Common myeloid progenitor, CD34-positive (primary cell): ENCODE measurements around the gene ARHGAP22.

ENCODE experiments used
- CTCF ChIA-PET: fragments of 350-600 bp; sonication (Branson Sonifier 250); formaldehyde crosslinking; loops from one replicate; lab custom pipeline; 2021; ENCODE audit warnings: antibody characterized with exemption; lab: Charles Lee
- POLR2A ChIA-PET: fragments of 350-600 bp; sonication (Branson Sonifier 250); formaldehyde crosslinking; loops from one replicate; lab custom pipeline; 2021; ENCODE audit warnings: antibody characterized with exemption; lab: Charles Lee
- DNase-seq, 3 donors: peaks; one replicate each; pipeline versions ENCODE4 v3.0.0 to v3.0.0-alpha.2; 2013
- H3K27ac ChIP-seq, 2 experiments: 1 replicate in 1 of 2; 2 replicates in 1 of 2; pipeline ENCODE4 v1.7.0; 2013; ENCODE audit warnings: inconsistent platforms in 2 of 2, low read length in 2 of 2, mild to moderate bottlenecking in 2 of 2, low read depth in 1 of 2, moderate library complexity in 1 of 2; ENCODE audit not compliant: severe bottlenecking in 2 of 2, insufficient read depth in 1 of 2, poor library complexity in 1 of 2
- H3K27me3 ChIP-seq, 5 experiments: replicated peaks in 2 of 5; 1 replicate in 3 of 5; 2 replicates in 2 of 5; pipeline versions ENCODE4 v1.6.1 to v1.7.0; 2013; ENCODE audit warnings: low read length in 4 of 5, mild to moderate bottlenecking in 2 of 5, moderate library complexity in 2 of 5, inconsistent platforms in 1 of 5; ENCODE audit not compliant: insufficient read depth in 5 of 5, control insufficient read depth in 4 of 5
- H3K36me3 ChIP-seq, 4 experiments: 1 replicate in 2 of 4; 2 replicates in 2 of 4; pipeline versions ENCODE4 v1.6.1 to v1.7.0; 2013; ENCODE audit warnings: low read length in 3 of 4, control low read depth in 1 of 4, mild to moderate bottlenecking in 1 of 4; ENCODE audit not compliant: control insufficient read depth in 4 of 4, insufficient read depth in 4 of 4
- H3K4me1 ChIP-seq, 4 experiments: 1 replicate in 3 of 4; 2 replicates in 1 of 4; pipeline versions ENCODE4 v1.6.1 to v1.7.1; 2013; ENCODE audit warnings: low read length in 3 of 4, mild to moderate bottlenecking in 3 of 4, control low read depth in 1 of 4, inconsistent platforms in 1 of 4, moderate library complexity in 1 of 4; ENCODE audit not compliant: control insufficient read depth in 4 of 4, insufficient read depth in 4 of 4; ENCODE audit errors: control extremely low read depth in 1 of 4
- H3K4me3 ChIP-seq, 7 experiments: 1 replicate in 4 of 7; 2 replicates in 3 of 7; pipeline versions ENCODE4 v1.5.1 to v1.7.0; 2013; ENCODE audit warnings: mild to moderate bottlenecking in 7 of 7, low read length in 6 of 7, moderate library complexity in 6 of 7, inconsistent platforms in 2 of 7, low read depth in 2 of 7, control low read depth in 1 of 7; ENCODE audit not compliant: insufficient read depth in 4 of 7, control insufficient read depth in 1 of 7; ENCODE audit errors: extremely low read depth in 1 of 7
- H3K9me3 ChIP-seq, 5 experiments: 1 replicate in 4 of 5; 2 replicates in 1 of 5; pipeline versions ENCODE4 v1.6.1 to v1.7.1; 2013; ENCODE audit warnings: low read length in 4 of 5, mild to moderate bottlenecking in 2 of 5, inconsistent platforms in 1 of 5, low read depth in 1 of 5, moderate library complexity in 1 of 5; ENCODE audit not compliant: control insufficient read depth in 4 of 5, insufficient read depth in 2 of 5; ENCODE audit errors: control extremely low read depth in 1 of 5
- WGBS: methylation state at CpG from one replicate; pipeline ENCODE4 v1.1.5; 2013; ENCODE audit not compliant: insufficient coverage; 5-methylcytosine and 5-hydroxymethylcytosine counted together

Gene ARHGAP22

GRCh38 chr10:48590945-48591344 is 13.9 kb downstream of the ARHGAP22 start:
- H3K4me3 ChIP-seq = no peak overlapping the region
- no peaks in the 10 kb centered on the region for H3K27me3 ChIP-seq
- WGBS = 97% methylated on average over 8 of the region's 10 CpGs
- no peaks in the 10 kb centered on the region for H3K4me1 ChIP-seq
- H3K9me3 ChIP-seq = no peaks in the 10 kb centered on the region
- POLR2A ChIA-PET = no interaction called here
- no peak overlapping the region for H3K27ac ChIP-seq
- CTCF ChIA-PET = interaction anchor here (1.2 to 2.9 kb wide), 2 partner anchors 17 to 65 kb away, joined by 3 to 13 read pairs; no protein-coding TSS in a partner anchor
- no peak for DNase-seq
- no peaks in the 10 kb centered on the region for H3K36me3 ChIP-seq

DNA sequence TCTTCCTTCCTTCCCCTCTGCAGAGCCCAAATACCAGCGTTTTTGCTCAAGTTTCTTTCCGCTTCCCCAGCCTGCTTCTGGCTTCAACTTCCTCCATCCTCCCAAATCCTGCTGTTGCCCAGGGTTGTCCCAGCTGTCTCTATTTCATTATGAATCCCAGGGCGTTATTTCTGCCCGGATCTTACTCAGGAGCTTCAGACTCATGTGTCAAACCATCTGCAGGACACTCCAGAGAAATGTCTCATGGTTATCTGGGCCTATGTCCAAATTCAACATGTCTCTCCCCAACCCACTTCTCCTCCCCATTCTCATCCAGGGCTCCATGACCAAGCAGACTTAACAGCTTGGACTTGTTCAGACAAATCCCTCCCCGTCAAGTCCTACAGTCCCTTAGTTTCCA is 15.6 kb downstream of the ARHGAP22 start:
- Histone ChIP-seq H3K9me3 (peaks cover 0 to 8% (median 4%) of the 10 kb centered on the region in 5 experiments), H3K4me3 (no peak overlapping the region), H3K36me3 (no peaks in the 10 kb centered on the region), H3K27ac (no peak overlapping the region), H3K27me3 (no peaks in the 10 kb centered on the region), H3K4me1 (no peaks in the 10 kb centered on the region)
- ChIA-PET POLR2A (no interaction called here), CTCF (interaction anchor here (1.8 to 5.0 kb wide), 3 partner anchors 18 to 37 kb away, joined by 3 to 30 read pairs (median 6); partner anchors contain the start of gene ARHGAP22)
- DNase-seq = no peak
- 92% methylated on average over 5 of the region's 5 CpGs for WGBS

GRCh38 chr10:48587819-48588218 is 17.1 kb downstream of the ARHGAP22 start:
- WGBS = 100% methylated on average over 3 of the region's 3 CpGs
- ChIA-PET POLR2A (no interaction called here), CTCF (interaction anchor here (0.7 to 5.0 kb wide), 7 partner anchors 10 to 70 kb away, joined by 3 to 30 read pairs (median 4); partner anchors contain the start of gene ARHGAP22)
- Histone ChIP-seq H3K27ac (no peak overlapping the region), H3K4me3 (no peak overlapping the region), H3K4me1 (no peaks in the 10 kb centered on the region), H3K36me3 (no peaks in the 10 kb centered on the region), H3K9me3 (peaks cover 0 to 8% (median 4%) of the 10 kb centered on the region in 5 experiments), H3K27me3 (no peaks in the 10 kb centered on the region)
- DNase-seq = no peak

DNA sequence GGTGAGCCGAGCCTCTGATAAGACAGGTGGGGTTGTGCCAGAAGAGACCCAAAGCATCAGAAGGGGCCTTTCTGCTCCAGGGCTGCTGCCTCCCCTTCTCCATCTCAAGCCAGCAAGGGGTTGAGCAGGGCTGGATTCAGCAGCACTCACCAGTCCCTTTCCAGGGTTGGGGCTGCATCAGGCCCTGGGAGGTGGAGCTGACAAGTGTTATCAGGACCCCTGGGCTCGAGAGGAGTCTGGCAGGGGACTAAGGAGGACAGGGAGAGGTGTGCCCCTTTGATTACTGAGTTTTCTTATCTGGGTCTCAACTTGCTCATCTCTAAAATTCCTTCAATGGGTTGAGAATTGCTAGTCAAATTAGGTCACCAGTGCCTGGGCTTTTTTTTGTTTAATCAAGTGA is 17.8 kb downstream of the ARHGAP22 start:
- H3K9me3 ChIP-seq = peaks cover 0 to 8% (median 4%) of the 10 kb centered on the region in 5 experiments
- no peaks in the 10 kb centered on the region for H3K27me3 ChIP-seq
- ChIA-PET CTCF (interaction anchor here (1.3 to 5.0 kb wide), 5 partner anchors 9 to 71 kb away, joined by 3 to 30 read pairs (median 4); partner anchors contain the start of gene ARHGAP22), POLR2A (no interaction called here)
- H3K4me3 ChIP-seq = no peak overlapping the region
- no peak for DNase-seq
- WGBS = 100% methylated on average over 1 of the region's 2 CpGs
- H3K4me1 ChIP-seq = no peaks in the 10 kb centered on the region
- no peak overlapping the region for H3K27ac ChIP-seq
- H3K36me3 ChIP-seq = no peaks in the 10 kb centered on the region

GRCh38 chr10:48582970-48583369 is 21.9 kb downstream of the ARHGAP22 start:
- Histone ChIP-seq H3K27me3 (no peaks in the 10 kb centered on the region), H3K4me3 (no peak overlapping the region), H3K9me3 (peaks cover 0 to 8% (median 4%) of the 10 kb centered on the region in 5 experiments), H3K27ac (no peak overlapping the region), H3K4me1 (peaks cover 0 to 4% (median 0%) of the 10 kb centered on the region in 4 experiments), H3K36me3 (no peaks in the 10 kb centered on the region)
- DNase-seq = no peak
- ChIA-PET CTCF (interaction anchor here (1.1 kb wide), 1 partner anchor 24 kb away, joined by 3 read pairs; no protein-coding TSS in a partner anchor), POLR2A (no interaction called here)
- 98% methylated on average over 7 of the region's 10 CpGs for WGBS

DNA sequence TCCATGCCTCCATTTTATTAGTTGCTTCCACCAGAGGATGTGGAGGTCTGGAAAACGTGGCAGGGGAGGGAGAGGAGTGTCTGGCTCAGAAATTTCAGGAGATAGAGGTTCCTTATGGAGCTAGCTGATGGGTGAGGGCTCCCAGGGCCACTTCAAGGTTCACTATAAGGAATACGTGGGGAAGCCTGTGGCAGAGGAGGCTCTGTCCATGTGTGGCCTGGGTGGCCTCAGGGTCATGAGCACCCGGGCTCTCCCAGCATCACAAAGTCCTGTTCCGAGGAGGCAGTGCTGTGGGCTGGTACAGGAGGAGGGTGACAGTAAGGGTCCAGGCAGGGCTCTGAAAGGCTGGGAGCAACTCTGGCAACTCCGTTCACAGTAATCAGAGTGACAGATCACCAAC is 24.6 kb downstream of the ARHGAP22 start:
- POLR2A ChIA-PET = no interaction called here
- 95% methylated on average over 5 of the region's 5 CpGs for WGBS
- CTCF ChIA-PET = no interaction called here
- no peak overlapping the region for H3K27ac ChIP-seq
- H3K36me3 ChIP-seq = no peaks in the 10 kb centered on the region
- no peaks in the 10 kb centered on the region for H3K27me3 ChIP-seq
- no peak for DNase-seq
- peaks cover 0 to 3% (median 2%) of the 10 kb centered on the region in 5 experiments for H3K9me3 ChIP-seq
- peaks cover 3 to 26% (median 15%) of the 10 kb centered on the region in 4 experiments for H3K4me1 ChIP-seq
- no peak overlapping the region for H3K4me3 ChIP-seq

- H3K9me3 ChIP-seq = no peaks in the 10 kb centered on the region
- ChIA-PET CTCF (interaction anchor here (1.2 kb wide), 1 partner anchor 26 kb away, joined by 3 read pairs; no protein-coding TSS in a partner anchor), POLR2A (no interaction called here)
- no peak overlapping the region for H3K27ac ChIP-seq
- no peak for DNase-seq
- H3K4me1 ChIP-seq = peaks cover 3 to 26% (median 15%) of the 10 kb centered on the region in 4 experiments
- no peaks in the 10 kb centered on the region for H3K36me3 ChIP-seq
- no peak overlapping the region for H3K4me3 ChIP-seq
- no peaks in the 10 kb centered on the region for H3K27me3 ChIP-seq
- 100% methylated on average over 6 of the region's 8 CpGs for WGBS
Observed at GRCh38 chr10:48579251-48579960, 25.5 kb downstream of the ARHGAP22 start.
